HepG2 (cell line): Measurements from ENCODE around the gene SLC25A36. TPM values are rescaled to one million over a fixed set of nuclear protein-coding genes. Genes with fewer than 3 reads are reported as not detected.
A peak's percentile ranks its signal among the peaks of the same experiment; 100 is the strongest.

Experiments
- ARNT ChIP-seq: fragments of 450-650 bp; IDR thresholded peaks from 2 replicates; pipeline ENCODE4 v1.6.1; 2017
- ATF6 ChIP-seq: sonication (generic); formaldehyde crosslinking; conservative IDR thresholded peaks from 2 replicates; pipeline ENCODE4 v1.4.0; 2020; ENCODE audit warnings: missing genetic modification reagents
- BATF2 ChIP-seq: sonication (generic); formaldehyde crosslinking; IDR thresholded peaks from 2 replicates; pipeline ENCODE4 v1.8.0; 2022; ENCODE audit warnings: mild to moderate bottlenecking, missing genetic modification reagents, moderate library complexity
- BCLAF1 ChIP-seq: fragments of 450-650 bp; IDR thresholded peaks from 2 replicates; pipeline ENCODE4 v1.6.1; 2017; ENCODE audit warnings: mild to moderate bottlenecking
- HOXD1 ChIP-seq: sonication (generic); formaldehyde crosslinking; IDR thresholded peaks from 2 replicates; pipeline ENCODE4 v1.5.0; 2020; ENCODE audit warnings: missing genetic modification reagents
- IKZF1 ChIP-seq: fragments of 450-650 bp; IDR thresholded peaks from 2 replicates; pipeline ENCODE4 v1.7.1; 2016
- MEF2D ChIP-seq: sonication (generic); formaldehyde crosslinking; IDR thresholded peaks from 2 replicates; pipeline ENCODE4 v1.5.1; 2020; ENCODE audit warnings: mild to moderate bottlenecking, missing genetic modification reagents
- MNT ChIP-seq: fragments of 450-650 bp; IDR thresholded peaks from 2 replicates; pipeline ENCODE4 v1.6.1; 2016
- RFX5 ChIP-seq: IDR thresholded peaks from 2 replicates; pipeline ENCODE4 v1.6.1; 2011; ENCODE audit warnings: low read depth, low read length, improper control_type of control experiment
- SETDB1 ChIP-seq: sonication (generic); formaldehyde crosslinking; IDR thresholded peaks from 2 replicates; pipeline ENCODE4 v1.5.1; 2020; ENCODE audit warnings: missing genetic modification reagents, mild to moderate bottlenecking, borderline replicate concordance
- SMARCE1 ChIP-seq: fragments of 450-650 bp; IDR thresholded peaks from 2 replicates; pipeline ENCODE4 v1.6.1; 2017; ENCODE audit warnings: borderline replicate concordance
- TFAP4 ChIP-seq: sonication (generic); IDR thresholded peaks from 2 replicates; pipeline ENCODE4 v1.6.1; 2016; ENCODE audit warnings: low read depth, borderline replicate concordance
- TRAFD1 ChIP-seq: sonication (generic); formaldehyde crosslinking; IDR thresholded peaks from 2 replicates; pipeline ENCODE4 v1.5.1; 2020; ENCODE audit warnings: missing genetic modification reagents, mild to moderate bottlenecking, borderline replicate concordance
- ZBTB1 ChIP-seq: sonication (generic); formaldehyde crosslinking; IDR thresholded peaks from 2 replicates; pipeline ENCODE4 v1.4.0; 2020; ENCODE audit warnings: missing genetic modification reagents, borderline replicate concordance
- ZMYM3 ChIP-seq: sonication (generic); formaldehyde crosslinking; IDR thresholded peaks from 2 replicates; pipeline ENCODE4 v1.5.1; 2020; ENCODE audit warnings: mild to moderate bottlenecking, missing genetic modification reagents
- ZNF256 ChIP-seq: sonication (generic); formaldehyde crosslinking; conservative IDR thresholded peaks from 2 replicates; pipeline ENCODE4 v1.4.0; 2020; ENCODE audit warnings: missing genetic modification reagents
- ZNF292 ChIP-seq: sonication (generic); formaldehyde crosslinking; IDR thresholded peaks from 2 replicates; pipeline ENCODE4 v1.8.1; 2022; ENCODE audit warnings: mild to moderate bottlenecking, low read depth, missing genetic modification reagents, borderline replicate concordance
- ZNF326 ChIP-seq: sonication (generic); formaldehyde crosslinking; IDR thresholded peaks from 2 replicates; pipeline ENCODE4 v1.4.0; 2020; ENCODE audit warnings: missing genetic modification reagents, borderline replicate concordance
- ZNF547 ChIP-seq: sonication (generic); formaldehyde crosslinking; IDR thresholded peaks from 2 replicates; pipeline ENCODE4 v1.5.1; 2020; ENCODE audit warnings: mild to moderate bottlenecking, missing genetic modification reagents
- ZNF629 ChIP-seq: sonication (generic); formaldehyde crosslinking; conservative IDR thresholded peaks from 2 replicates; pipeline ENCODE4 v1.5.0; 2020; ENCODE audit warnings: missing genetic modification reagents
- ZNF7 ChIP-seq: IDR thresholded peaks from 2 replicates; pipeline ENCODE4 v1.6.1; 2016; ENCODE audit warnings: missing biosample characterization, missing genetic modification reagents
- polyA plus RNA-seq, 8 experiments: library from polyadenylated mRNA; depleted of rRNA in 3 of 8; stranded (reverse) in 7 of 8; unstranded in 1 of 8; fragments of >200 nt; fragmentation: Illumina TruSeq in 4 of 8; extraction: Trizol in 4 of 8; gene quantifications; 2 replicates each; pipeline versions ENCODE4 v1.2.1 to v1.2.3, GENCODE V29; 2011 to 2016; ENCODE audit warnings: low read depth in 4 of 8, missing spikeins in 1 of 8, mixed read lengths in 1 of 8; ENCODE audit not compliant: insufficient read depth in 1 of 8
- total RNA-seq, 5 experiments: library from RNA; depleted of rRNA; stranded (reverse); fragments of >200 nt; fragmentation: Illumina TruSeq; extraction: Trizol; gene quantifications; 2 replicates each; pipeline ENCODE4 v1.2.3, GENCODE V29; 2016; ENCODE audit warnings: low read depth in 1 of 5

SLC25A36 gene
- total and polyA plus RNA-seq, 2 of the 13 experiments (the other 11 are each of a cell fraction or from before 2014, with no cell fraction given) = 30.6 to 85.6 TPM

- TF ChIP-seq MNT = peak; percentile 77
- TF ChIP-seq ZNF547 (CRISPR knock-in tag) = peak; percentile 97
- no peak for TF ChIP-seq TRAFD1 (CRISPR knock-in tag)
- peak; percentile 44; the same call in 1 of the 2 replicates for TF ChIP-seq HOXD1 (CRISPR knock-in tag)
- TF ChIP-seq ZBTB1 (CRISPR knock-in tag) = no peak
- TF ChIP-seq IKZF1 = no peak
- TF ChIP-seq BCLAF1 = no peak
- peak; percentile 91 for TF ChIP-seq RFX5
- no peak for TF ChIP-seq SMARCE1
- TF ChIP-seq TFAP4 = peak; percentile 63; the same call in 1 of the 2 replicates
- no peak for TF ChIP-seq ATF6 (CRISPR knock-in tag)
- TF ChIP-seq ARNT = no peak
- no peak; the same call in 1 of the 2 replicates for TF ChIP-seq ZNF629 (CRISPR knock-in tag)
- no peak for TF ChIP-seq ZNF7 (CRISPR knock-in tag)
- no peak for TF ChIP-seq ZNF326 (CRISPR knock-in tag)
- peak; percentile 31 for TF ChIP-seq ZNF292 (CRISPR knock-in tag)
- peak; percentile 97 for TF ChIP-seq BATF2 (CRISPR knock-in tag)
- TF ChIP-seq SETDB1 (CRISPR knock-in tag) = 0 out of 2 replicates have a peak, but pooled peaks have one; percentile 72
- peak; percentile 78; the same call in 1 of the 2 replicates for TF ChIP-seq MEF2D (CRISPR knock-in tag)
- no peak for TF ChIP-seq ZNF256 (CRISPR knock-in tag)
- TF ChIP-seq ZMYM3 (CRISPR knock-in tag) = peak; percentile 55
Measured at GRCh38 chr3:140941434-140942220, at the start of gene SLC25A36 (continued).
